Bronchial smooth muscle cell (primary cell): Measurements from ENCODE around the gene MT1B. TPM values are rescaled to one million over a fixed set of nuclear protein-coding genes. Genes with fewer than 3 reads are reported as not detected.

Experiments used
- total RNA-seq: library from RNA; depleted of rRNA; stranded (reverse); fragments of >200 nt; gene quantifications from 2 replicates; pipeline ENCODE4 v1.2.1, GENCODE V29; 2014

MT1B gene
- not detected in 2 replicates for total RNA-seq

DNA sequence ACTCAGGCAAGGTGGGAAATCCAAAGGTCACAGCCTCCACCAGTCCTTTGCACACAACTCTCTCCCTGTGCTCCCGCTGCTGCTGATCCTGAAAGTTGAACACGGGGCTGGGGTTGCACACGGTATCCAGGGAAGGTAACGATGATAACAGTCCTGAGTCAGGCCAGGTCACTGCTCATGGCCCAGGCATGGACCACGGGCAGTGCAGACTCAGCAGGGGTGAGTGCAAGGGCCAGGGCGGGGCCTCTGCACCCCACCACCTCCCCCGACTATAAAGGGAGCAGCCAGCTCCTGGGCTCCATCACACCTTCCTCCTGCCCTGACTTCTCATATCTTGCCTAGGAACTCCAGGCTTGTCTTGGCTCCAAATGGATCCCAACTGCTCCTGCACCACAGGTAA is at the start of gene MT1B:
TSS of gene MT1B (plus strand) at position 301 of the 400 bp plus-strand sequence. CDS start at position 369, 68 bp downstream.

DNA sequence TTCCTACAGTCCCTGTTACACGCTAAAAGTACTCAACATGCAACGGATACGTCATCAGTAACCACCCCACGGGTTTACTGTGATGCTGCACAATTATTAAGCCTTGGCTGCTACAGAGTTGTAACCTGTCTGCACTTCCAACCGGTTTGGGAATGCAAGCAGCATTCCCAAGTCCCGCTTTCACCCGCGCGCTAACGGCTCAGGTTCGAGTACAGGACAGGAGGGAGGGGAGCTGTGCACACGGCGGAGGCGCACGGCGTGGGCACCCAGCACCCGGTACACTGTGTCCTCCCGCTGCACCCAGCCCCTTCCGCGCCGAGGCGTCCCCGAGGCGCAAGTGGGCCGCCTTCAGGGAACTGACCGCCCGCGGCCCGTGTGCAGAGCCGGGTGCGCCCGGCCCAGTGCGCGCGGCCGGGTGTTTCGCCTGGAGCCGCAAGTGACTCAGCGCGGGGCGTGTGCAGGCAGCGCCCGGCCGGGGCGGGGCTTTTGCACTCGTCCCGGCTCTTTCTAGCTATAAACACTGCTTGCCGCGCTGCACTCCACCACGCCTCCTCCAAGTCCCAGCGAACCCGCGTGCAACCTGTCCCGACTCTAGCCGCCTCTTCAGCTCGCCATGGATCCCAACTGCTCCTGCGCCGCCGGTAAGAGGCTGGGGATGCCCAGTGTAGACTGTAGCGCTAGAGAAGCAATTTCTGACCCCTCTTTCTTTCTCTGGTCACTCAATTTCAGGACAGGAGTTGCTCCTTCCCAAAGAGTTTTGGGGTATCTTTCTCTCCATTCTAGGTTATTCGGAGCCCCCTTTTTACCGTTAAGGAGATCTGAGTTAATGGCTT is 43.4 kb upstream of the MT1B start, which contains the start of gene MT2A:
TSS of gene MT2A (plus strand) at position 542 of the 833 bp plus-strand sequence. CDS start at position 614, 72 bp downstream.

DNA sequence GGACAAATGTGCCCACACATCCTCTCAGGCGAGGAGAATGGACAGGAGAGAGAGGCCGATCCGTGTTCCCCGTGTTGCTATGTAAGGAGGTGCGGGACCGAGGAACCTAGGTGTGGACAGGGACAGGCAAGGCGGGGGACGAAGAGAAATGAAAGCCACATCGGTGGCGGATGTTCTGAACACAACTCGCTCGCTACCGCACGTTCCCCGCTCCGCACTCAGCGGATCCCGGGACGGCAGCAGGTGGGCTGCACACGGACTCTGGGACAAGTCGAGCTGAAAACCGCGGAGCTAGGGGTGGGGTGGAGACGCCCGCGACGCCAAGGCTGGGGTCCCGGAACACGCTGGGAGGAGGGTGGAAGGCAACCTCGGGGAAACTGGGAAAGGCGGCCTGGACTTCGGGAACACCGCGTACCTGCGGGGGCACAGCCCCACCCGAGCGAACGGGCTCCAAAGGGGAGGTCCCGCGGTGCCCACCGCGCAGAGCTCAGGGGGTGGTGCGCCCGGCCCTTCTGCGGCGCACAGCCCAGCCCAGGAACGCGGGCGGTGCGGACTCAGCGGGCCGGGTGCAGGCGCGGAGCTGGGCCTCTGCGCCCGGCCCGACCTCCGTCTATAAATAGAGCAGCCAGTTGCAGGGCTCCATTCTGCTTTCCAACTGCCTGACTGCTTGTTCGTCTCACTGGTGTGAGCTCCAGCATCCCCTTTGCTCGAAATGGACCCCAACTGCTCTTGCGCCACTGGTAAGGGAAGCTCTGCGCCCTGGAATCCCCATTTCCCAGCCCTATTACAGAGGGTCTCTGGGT is 26.3 kb upstream of the MT1B start, which contains the start of gene MT1E:
TSS of gene MT1E (plus strand) at position 642 of the 803 bp plus-strand sequence. CDS start at position 713, 71 bp downstream.

DNA sequence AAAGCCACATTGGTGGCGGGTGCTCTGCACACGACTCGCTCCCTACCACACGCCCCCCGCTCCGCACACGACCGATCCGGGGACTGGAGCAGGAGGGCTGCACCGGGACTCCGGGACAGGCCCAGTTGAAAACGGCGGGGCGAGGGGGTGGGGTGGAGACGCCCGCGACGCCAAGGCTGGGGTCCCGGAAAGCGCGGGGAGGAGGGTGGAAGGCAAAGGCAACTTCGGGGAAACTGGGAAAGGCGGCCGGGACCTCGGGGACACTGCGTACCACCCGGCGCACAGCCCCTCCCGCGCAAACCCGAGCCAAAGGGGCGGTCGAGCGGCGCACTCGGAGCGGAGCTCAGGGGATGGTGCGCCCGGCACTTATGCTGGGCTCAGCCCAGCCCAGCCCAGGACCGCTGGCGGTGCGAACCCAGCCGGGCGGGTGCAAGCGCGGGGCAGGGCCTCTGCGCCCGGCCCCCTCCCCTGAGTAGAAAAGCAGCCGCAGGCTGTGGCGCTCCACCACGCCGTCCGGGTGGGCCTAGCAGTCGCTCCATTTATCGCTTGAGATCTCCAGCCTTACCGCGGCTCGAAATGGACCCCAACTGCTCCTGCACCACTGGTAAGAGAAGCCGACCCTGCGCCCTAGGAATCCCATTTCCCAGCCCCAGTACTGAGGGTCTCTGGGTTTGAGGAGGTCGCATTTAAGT is 19.4 kb upstream of the MT1B start, which contains the start of gene MT1M:
TSS of gene MT1M (plus strand) at position 504 of the 692 bp plus-strand sequence. CDS start at position 577, 73 bp downstream.

GRCh38 chr16:56637814-56638750 is 13.6 kb upstream of the MT1B start, which contains the start of gene MT1A:
Gene MT1A, plus strand, starts transcription at chr16:56638666. Its CDS starts 73 bp downstream, at chr16:56638739.

GRCh38 chr16:56657555-56658326 is 6.1 kb downstream of the MT1B start, which contains the start of gene MT1F:
Gene MT1F, plus strand, starts transcription at chr16:56657959. Its CDS starts 100 bp downstream, at chr16:56658059.

DNA sequence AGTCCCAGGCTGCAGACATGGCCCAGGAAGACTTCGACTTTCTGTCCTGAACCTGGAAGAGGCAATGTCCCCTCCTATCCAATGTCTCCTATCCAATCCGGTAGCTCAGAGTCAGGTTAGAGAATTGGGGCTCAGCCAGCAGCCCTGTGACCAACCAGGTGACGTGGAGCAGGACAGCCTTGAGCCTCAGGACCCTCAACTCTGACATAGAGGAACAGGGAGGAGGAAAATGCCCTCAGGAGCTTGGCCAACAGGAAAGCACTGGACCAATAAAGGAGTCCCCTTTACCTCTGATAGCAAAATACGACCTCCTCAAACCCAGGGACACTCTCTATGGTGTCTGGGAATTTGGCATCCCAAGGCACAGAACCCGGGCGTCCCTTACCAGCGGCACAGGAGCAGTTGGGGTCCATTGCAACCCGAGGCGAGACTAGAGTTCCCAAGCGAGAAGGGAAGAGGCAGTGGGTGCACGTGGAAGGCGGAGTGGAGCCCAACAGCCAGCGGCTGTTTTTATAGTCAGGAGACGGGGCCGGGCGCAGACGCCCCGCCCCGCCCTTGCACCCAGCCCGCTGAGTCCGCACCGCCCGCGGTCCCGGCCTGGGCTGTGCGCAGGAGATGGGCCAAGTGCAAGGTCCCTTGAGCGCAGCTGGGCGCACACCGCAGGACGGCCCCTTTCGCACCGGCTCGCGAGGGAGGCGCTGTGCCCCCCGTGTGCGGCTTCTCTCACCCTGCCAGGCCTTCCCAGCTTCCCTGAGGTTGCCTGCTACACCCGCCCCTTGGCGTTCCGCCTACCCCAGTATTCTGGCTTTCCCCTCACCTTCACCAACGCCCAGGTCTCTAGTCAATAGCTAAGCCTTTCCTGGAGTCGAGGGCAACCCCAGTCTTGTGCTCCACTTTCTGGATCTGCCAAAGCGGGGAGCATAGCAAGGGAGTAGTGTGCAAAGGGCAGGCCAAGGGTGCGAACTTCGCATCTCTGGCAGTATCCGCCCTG is 16.2 kb downstream of the MT1B start, which contains the start of gene MT1G:
TSS of gene MT1G (minus strand) at position 485 of the 991 bp plus-strand sequence. CDS start at position 413, 72 bp downstream.

GRCh38 chr16:56669005-56669839 is 17.5 kb downstream of the MT1B start, which contains the start of gene MT1H:
Gene MT1H, plus strand, starts transcription at chr16:56669814. Its CDS starts 71 bp downstream, at chr16:56669885.

GRCh38 chr16:56681939-56682702 is 30.4 kb downstream of the MT1B start, which contains the start of gene MT1X:
Gene MT1X, plus strand, starts transcription at chr16:56682470. Its CDS starts 71 bp downstream, at chr16:56682541.

Other genes starting within 250 kb of the MT1B start
- 246 and 344 TPM in 2 replicates for gene AMFR, start 226.3 kb upstream of the MT1B start, total RNA-seq
- 45.9 and 57.4 TPM in 2 replicates for gene NUDT21, start 200.6 kb upstream of the MT1B start, total RNA-seq
- 51.5 and 56.7 TPM in 2 replicates for gene OGFOD1, start 200.3 kb upstream of the MT1B start, total RNA-seq
- gene BBS2, start 131.9 kb upstream of the MT1B start, total RNA-seq, result 80.1 and 110 TPM in 2 replicates
- gene MT4, start 86.8 kb upstream of the MT1B start, total RNA-seq, result not detected in 2 replicates
- not detected in 2 replicates for gene MT3, start 62.4 kb upstream of the MT1B start, total RNA-seq
- 36.7 and 117 TPM in 2 replicates for gene MT2A, start 43.3 kb upstream of the MT1B start, total RNA-seq
- gene MT1E, start 26.1 kb upstream of the MT1B start, total RNA-seq, result 129 and 231 TPM in 2 replicates
- 2.8 and 3.9 TPM in 2 replicates for gene MT1M, start 19.2 kb upstream of the MT1B start, total RNA-seq
- gene MT1A, start 13.2 kb upstream of the MT1B start, total RNA-seq, result 1.4 TPM in 1 of 2 replicates, not detected in the other
- not detected in 2 replicates for gene MT1F, start 6.1 kb downstream of the MT1B start, total RNA-seq
- gene MT1G, start 16.2 kb downstream of the MT1B start, total RNA-seq, result not detected in 2 replicates
- not detected in 2 replicates for gene MT1H, start 17.9 kb downstream of the MT1B start, total RNA-seq
- gene MT1X, start 30.6 kb downstream of the MT1B start, total RNA-seq, result 24.3 and 45.7 TPM in 2 replicates
- 38.7 and 40.7 TPM in 2 replicates for gene NUP93, start 78.2 kb downstream of the MT1B start, total RNA-seq
- under 0.01 TPM in 1 of 2 replicates, not detected in the other for gene SLC12A3, start 213.3 kb downstream of the MT1B start, total RNA-seq